GM10266 (cell line): ENCODE measurements around the gene CRNKL1.

Experiments
- DNase-seq: peaks from one replicate; pipeline ENCODE4 v3.0.0; 2012; ENCODE audit errors: extremely low spot score
- TF ChIP-seq, protein P1 (sequence below): IDR thresholded peaks from 2 replicates; pipeline ENCODE4 v1.5.1; 2012; ENCODE audit warnings: mild to moderate bottlenecking, low read depth; ENCODE audit not compliant: control insufficient read depth, insufficient read depth; ENCODE audit errors: missing control alignments

Gene CRNKL1

DNA sequence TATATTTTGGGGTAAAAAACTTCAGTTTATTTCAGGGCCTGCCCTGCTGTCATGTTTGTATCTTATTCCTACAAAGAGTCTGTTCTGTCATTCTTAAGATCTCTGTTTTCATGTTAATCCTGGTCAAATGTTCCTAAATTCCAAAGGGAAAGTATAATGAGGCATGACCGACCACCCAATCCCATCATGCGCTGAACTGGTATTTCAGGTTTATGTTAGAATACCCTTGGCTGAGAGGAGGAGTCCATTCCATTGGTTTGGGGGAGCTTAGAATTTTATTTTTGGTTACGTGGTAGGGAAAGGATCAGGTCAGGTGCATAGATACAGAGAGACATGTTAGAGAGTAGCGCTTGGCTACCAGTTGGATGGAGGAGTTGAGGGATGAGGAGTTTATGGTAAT, 25.8 kb upstream of the CRNKL1 start:
- DNase-seq = no peak
- TF ChIP-seq, protein P1, sequence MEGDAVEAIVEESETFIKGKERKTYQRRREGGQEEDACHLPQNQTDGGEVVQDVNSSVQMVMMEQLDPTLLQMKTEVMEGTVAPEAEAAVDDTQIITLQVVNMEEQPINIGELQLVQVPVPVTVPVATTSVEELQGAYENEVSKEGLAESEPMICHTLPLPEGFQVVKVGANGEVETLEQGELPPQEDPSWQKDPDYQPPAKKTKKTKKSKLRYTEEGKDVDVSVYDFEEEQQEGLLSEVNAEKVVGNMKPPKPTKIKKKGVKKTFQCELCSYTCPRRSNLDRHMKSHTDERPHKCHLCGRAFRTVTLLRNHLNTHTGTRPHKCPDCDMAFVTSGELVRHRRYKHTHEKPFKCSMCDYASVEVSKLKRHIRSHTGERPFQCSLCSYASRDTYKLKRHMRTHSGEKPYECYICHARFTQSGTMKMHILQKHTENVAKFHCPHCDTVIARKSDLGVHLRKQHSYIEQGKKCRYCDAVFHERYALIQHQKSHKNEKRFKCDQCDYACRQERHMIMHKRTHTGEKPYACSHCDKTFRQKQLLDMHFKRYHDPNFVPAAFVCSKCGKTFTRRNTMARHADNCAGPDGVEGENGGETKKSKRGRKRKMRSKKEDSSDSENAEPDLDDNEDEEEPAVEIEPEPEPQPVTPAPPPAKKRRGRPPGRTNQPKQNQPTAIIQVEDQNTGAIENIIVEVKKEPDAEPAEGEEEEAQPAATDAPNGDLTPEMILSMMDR = no peak

DNA sequence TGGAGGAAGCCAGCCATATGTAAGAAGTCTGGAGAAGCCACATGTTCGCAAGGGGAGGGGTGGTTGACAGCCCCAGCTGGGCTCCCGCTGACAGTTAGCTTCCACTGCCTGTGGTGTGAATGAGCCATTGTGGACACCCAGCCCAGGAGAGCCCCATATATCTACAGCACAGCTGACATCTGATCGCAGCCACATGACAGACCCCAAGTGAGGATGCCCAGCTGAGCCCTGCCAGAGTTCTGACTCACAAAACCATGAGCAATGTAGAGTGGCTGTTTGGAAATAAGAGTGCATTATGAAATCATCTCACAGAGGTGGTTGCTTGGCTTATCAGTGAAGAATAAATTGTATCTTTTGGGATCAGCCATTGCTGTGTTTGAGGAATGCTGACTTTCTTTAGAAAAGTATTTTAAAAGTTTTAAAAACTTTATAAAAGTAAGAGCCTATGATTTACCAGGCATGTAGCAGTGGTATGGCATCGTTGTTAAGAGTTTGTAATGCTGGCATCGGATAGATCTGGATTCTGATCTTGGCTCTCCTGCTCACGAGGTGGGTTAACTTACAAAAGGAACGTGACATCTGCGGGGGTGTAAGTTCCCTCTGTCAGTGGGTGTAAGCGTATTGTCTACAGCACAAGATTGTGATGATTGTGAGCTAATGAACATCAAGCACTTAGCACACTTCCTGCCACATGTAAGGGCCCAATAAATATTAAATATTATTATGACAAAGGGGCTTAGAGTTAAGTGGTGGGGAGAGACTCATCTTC, 24.2 kb upstream of the CRNKL1 start:
- TF ChIP-seq, protein P1 = no peak
- no peak for DNase-seq

DNA sequence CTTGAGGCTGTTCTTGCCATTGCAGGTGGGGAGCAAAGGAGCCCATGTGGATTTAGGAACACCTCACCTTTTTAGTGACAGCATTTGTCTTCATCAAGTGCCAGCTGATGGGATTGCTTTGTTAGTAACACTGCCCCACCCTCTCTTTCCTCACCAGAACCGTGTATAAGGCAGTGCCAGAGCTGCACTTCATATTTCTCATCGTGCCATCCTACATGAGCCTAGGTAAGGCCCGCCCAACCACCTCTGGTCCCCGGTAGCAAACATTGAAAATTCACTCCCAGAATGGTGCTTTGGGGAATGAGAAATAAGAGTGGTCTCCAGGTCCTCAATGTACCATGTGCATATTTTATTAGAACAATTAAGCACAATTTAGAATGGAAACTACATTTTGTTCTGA, 22.8 kb upstream of the CRNKL1 start:
- TF ChIP-seq, protein P1 = no peak

DNA sequence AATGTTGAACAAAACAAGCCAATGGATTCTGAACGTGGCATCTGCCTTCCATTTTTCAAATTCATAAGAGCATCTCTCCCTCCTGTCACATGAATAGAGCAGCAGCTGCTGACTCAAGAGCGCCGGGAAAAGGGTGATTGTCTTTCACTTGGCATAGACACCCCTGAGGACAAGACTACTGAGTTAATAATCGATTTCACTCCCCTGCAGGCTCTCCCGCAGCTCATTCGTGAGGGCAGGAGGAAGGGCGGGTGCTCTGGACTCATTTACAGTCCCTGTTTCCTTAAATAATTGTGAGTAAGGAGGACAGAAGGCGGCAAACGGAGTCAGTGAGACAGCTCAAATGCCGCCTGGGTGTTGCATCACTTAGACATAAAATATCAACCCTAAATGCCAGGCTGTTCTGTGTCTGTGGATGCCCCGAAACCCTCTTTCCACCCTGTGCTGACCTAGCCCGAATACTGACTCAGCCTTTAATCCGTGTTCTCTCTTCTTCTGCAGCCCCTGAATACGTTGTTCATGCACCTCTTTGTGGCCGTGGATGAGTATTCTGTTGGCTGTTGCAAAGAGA, 21.6 kb upstream of the CRNKL1 start:
- no peak for DNase-seq
- TF ChIP-seq, protein P1 = no peak

More for the DNA sequence above, 22.8 kb upstream of the CRNKL1 start:
- DNase-seq = no peak

DNA sequence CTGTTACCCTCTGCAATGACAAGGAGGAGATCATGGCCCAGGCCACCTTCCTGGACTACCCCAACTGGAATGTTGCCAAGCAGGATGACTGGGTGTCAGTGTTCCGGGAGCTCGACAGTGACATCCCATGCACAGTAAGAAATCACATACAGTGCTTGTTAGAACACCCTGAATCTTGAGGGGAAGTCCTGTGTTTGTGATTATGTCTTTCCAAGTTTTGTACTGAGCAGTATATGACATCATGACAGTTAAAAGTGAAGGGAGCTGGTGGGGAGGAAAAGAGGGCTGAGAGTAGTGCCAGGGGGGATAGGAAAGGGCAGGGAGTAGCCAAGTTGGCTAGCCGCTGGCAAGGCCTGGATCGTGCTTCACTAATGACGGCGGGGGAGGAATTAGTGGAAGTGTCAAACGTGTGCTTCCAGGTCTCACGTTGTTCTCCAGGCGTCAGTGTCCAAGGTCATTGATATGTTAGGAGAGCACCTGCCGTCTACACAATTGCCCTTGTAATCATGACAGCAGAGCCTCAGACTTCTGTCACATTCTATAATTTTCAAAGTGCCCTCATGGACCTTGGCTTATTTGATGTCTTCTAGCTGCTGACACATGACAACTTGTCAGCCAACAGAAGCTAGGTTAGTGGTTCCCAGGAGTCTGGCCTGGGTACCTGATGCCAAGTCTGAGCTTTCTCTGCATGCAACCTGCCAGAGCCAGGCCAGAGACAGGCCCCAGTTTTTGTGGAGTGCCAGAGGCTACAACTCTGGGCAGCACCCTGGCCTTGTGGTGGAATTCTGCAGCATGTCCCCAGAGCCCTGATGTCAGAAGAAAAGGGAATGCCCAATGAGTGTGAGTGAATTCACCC, 18.8 kb upstream of the CRNKL1 start:
- no peak for DNase-seq
- TF ChIP-seq, protein P1 = no peak

DNA sequence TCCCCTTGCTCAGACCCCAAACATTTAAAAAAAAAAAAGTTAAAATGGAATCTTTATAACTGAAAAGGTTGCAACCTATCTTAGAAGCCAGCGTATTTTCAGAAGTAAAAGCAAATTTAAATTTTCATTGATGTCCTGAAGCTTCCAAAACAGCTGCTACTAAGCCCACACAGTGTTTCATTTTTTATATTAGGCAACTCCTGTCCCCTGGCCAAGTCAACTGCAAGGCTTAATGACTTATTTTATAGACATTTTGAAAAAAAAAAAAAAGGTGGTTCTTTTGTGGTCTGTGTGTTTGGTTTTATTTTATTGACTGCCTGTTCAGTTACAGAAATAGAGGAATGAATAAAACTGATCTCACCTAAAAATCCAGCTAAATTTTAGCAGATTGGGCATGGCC, 13.1 kb upstream of the CRNKL1 start:
- TF ChIP-seq, protein P1 = no peak
- DNase-seq = no peak
